GM21825 (cell line): ENCODE data around the gene ITPR3.
"Not testable (repeated sequence)": the region's sequence is repeated elsewhere in the genome, so short reads cannot be mapped to it uniquely, and the experiment has no call there.

Source experiments
- ATAC-seq: cut with Tn5 transposase; IDR thresholded peaks from one replicate; pipeline ENCODE4 v1.9.1; 2021; ENCODE audit warnings: mild to moderate bottlenecking, moderate library complexity; ENCODE audit not compliant: unreplicated experiment

ITPR3 gene

DNA sequence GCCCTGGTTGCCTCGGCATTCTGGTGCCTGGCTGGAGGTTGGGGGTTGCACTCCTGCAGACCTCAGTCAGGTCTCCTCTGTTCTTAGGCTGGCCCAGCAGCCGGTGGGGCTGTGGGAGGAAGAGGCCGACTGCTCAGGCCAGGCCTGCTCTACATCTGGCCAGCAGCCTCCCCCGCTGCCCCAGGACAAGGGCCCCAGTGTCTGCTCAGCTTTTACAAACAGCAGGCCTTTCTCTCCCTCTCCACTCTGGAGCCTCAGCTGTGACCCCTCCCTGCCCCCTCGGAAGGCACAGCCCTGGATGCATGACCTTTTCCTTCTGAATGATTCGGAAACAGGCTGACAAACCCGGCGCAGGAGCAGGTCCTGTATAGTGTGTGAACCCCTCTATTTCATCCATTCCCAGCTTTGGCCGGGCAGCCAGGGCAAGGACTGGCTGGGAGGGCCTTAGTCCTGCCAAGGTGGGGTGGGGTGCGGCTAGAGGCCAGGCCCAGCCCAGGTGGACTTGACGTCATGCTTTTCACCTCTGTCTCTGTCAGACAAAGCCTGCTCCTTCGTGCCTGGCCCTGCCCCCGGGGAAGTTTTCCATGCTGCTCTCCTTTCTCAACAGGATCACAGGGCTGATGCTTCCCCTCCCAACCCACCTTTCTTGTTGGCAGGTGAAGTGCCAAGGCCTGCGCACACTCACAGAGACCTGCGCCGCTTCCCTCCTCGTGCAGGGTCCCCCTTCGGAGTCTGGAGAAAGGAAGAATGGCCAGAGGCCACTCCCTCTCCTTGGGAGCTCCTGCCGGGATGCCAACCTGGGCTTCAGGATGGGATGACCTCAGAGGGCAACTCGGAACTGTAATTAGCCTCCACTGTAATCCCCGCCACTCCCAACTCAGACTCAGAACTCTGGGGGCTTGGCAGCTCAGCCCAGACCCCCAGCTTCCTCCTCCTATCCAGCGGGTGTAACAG is 10.1 kb upstream of the ITPR3 start:
- no peak for ATAC-seq

DNA sequence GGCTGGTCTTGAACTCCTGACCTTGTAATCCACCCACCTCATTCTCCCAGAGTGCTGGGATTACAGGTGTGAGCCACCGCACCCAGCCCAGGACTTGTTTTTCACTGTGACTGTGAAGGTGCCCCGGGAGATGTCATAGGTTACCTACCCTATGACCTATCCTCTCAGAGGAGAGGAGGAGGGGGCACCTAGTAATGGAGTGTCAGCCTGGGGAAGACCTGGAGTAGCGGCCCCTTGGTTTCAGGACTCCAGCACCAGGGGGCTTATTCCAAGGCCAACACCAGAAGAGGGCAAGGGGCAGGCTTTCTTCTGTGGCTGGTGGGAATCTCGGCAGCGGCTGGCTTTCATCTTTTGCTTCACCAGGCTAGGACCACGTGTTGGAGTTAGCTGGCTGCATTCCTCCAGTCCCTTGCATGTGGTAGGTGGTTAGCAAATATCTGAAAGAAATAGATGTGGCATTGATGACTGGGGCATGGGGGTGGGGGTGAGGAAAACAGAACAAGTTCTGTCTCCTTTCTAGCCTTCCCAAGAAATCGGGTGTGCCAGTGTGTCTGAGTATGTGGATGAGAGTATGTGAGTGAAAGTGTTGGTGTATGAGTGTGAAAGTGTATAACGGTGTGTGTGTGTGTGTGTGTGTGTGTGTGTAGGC is 7.9 kb upstream of the ITPR3 start:
- no peak for ATAC-seq

- no peak for ATAC-seq
These were observed 7.3 kb upstream of the ITPR3 start for GRCh38 chr6:33613795-33614168.

GRCh38 chr6:33616113-33616512 is 5.0 kb upstream of the ITPR3 start:
- no peak for ATAC-seq

GRCh38 chr6:33616913-33617312 is 4.2 kb upstream of the ITPR3 start:
- ATAC-seq = no peak

DNA sequence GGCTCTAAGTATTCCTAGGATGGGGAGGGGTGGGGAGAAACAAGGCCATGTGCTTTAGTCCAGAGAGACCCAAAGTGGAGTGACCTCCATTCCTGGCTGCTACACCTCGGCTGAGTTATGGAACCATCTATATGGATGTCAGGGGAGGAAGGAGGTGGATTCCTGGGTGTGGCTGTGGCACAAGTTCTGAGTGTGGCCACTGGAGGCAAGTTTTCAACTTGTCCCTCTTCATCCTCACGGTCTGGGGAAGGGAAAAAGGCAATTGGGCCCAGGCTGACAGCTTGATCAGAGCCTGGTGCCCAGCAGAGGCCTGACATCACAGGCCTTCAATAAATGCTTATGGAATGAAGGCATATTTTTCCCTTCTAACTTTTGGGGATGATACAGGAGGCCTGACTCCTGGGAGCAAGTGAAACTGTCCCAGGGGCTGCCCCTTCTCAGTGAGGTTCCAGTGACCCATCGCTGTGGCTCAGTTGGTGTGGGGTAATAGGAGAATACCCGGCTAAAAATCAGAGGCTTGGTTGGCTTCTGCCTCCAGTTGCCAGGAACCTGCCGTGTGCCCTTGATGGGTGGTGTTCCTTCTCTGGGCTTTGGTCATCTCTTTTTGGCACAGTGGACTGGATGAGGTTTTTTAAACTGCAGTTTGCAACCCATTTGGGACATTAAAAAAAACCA is 1.8 kb upstream of the ITPR3 start:
- no peak for ATAC-seq

GRCh38 chr6:33620158-33620855 is 815 bp upstream of the ITPR3 start:
- ATAC-seq = no peak

- peak; percentile 18 for ATAC-seq
These were observed 728 bp downstream of the ITPR3 start for GRCh38 chr6:33621711-33622388.

DNA sequence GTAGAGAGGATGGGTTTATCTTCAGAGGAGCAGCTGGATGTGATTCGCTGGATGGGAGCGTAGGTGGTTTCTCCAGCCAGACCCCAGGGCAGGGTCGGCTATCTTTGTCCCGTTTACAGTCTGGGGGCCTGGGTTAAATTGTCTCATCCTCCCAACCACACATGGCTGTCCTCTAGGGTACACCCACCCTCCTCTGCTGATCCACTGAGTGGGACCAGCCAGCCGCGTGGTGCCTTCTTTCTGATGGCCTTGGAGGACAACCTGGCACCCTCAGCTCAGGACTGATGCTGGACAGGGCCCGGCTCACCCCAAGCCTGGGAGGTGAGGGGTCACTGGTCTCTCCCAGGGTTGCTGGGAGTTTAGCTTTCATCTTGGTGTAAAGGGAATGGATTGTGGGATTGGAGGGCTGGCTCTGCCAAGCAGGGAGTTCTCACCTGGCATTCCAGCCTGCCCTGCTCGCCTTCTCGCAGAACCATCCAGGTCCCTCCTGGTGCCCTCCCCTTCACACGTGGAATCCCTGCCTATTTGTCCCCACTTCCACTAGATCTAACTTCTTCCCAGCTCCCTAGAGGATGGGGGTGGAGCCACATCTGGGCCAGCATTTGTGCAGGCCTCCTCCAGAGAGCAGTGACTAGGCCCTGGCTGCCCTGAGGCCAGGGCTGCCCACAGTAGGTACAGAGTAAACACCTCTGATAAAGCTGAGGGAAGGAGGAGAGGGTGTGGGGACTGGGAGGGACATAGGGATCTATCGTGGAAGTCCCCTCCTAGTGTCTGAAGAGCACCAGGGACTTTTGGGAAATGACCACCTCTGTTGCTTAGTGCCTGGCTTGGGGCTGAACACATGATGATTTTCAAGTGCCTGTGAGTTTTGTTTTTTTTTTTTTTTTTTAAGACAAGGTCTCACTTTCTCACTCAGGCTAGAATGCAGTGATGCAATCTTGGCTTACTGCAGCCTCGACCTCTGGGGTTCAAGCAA is 1.6 kb downstream of the ITPR3 start:
- no peak for ATAC-seq

- ATAC-seq = no peak
These were observed 2.8 kb downstream of the ITPR3 start for GRCh38 chr6:33623895-33624381.

- ATAC-seq = no peak
These were observed 3.7 kb downstream of the ITPR3 start for GRCh38 chr6:33624856-33625255.

DNA sequence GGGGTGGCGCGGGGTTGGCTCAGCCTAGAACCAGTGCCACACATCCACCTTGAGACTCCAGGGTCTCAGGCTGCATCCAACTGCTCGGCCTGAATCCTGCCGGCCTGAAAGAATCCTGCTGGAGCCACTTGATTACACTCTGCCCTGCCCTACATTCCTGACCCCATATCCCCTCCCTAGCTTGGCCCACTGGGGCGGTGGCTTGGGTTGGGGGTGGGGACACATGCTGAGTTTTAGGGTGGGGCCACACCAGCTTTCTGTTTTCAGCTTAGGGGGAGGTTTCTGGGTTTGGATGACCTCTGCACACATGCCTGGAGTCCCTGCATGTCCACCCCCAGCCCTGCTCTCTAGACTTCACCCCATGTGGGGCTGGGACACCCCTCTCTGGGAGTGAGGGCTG is 6.8 kb downstream of the ITPR3 start:
- ATAC-seq = no peak

- no peak for ATAC-seq
These were observed 7.4 kb downstream of the ITPR3 start for GRCh38 chr6:33628401-33628964.

GRCh38 chr6:33630014-33630413 is 8.9 kb downstream of the ITPR3 start:
- no peak for ATAC-seq

DNA sequence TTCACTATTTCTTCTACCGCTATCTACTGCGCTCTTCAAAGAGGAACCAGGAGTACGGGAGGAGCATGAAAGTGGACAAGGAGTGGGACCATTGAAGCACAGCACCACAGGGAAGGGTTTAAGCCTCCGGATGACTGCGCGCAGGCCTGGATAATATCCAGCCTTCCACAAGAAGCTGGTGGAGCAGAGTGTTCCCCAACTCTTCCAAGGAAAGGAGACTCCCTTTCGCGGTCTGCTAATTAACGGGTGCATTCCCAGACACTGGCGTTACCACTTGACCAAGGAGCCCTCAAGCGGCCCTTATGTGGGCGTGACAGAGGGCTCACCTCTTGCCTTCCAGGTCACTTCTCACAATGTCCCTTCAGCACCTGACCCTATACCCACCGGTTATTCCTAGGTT is 10.4 kb downstream of the ITPR3 start:
- not testable (repeated sequence) for ATAC-seq

- ATAC-seq = no peak
These were observed 10.9 kb downstream of the ITPR3 start for GRCh38 chr6:33631971-33632557.

- ATAC-seq = no peak
These were observed 11.5 kb downstream of the ITPR3 start for GRCh38 chr6:33632558-33633039.

DNA sequence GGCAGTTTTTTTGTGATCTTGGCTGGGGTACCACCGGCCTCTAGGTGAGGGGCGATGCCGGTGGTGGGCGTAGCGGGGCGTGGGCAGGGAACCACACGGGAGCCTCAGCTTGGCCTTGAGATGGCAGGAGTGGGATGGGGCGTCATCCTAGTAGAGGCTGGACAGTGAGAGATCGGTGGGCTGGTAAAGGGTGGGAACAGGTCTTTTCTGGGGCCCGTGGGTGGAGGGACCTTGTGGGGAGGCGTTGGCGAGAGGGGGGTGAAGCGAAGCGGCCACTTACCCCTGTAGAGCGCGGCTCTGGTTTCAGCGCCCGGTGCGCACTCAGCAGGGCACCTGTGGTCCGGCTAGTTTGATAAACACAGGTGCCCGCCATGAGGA is 12.0 kb downstream of the ITPR3 start:
- ATAC-seq = no peak
